NCI-H1105 treated with DMSO at 0.1 percent for 48 hours (cell line): ENCODE measurements around the gene USB1.
"Not testable (repeated sequence)": the region's sequence is repeated elsewhere in the genome, so short reads cannot be mapped to it uniquely, and the experiment has no call there.

ENCODE experiments used
- DNase-seq: peaks from one replicate; lab custom pipeline; 2025; lab: John Stamatoyannopoulos, UW

USB1 gene

DNA sequence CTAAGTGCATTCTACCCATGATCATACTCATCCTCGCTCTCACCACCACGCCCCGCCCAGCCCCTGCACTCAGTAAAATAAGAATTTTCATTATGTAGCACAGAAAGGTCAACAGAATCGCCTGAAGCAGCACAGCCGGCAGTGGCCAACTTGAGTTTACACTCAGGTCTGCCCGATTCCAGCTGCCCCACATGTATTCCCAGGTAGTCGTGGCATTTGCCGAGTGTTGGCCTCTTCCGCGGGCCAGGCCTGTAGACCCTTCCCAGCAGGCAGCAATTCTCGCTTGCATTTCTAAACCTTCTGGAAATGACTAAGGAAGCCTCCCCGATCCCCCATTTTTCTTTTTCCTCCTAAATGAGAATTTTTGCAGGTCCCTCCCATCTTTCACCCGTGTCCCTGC, 30.9 kb upstream of the USB1 start:
- no peak for DNase-seq

DNA sequence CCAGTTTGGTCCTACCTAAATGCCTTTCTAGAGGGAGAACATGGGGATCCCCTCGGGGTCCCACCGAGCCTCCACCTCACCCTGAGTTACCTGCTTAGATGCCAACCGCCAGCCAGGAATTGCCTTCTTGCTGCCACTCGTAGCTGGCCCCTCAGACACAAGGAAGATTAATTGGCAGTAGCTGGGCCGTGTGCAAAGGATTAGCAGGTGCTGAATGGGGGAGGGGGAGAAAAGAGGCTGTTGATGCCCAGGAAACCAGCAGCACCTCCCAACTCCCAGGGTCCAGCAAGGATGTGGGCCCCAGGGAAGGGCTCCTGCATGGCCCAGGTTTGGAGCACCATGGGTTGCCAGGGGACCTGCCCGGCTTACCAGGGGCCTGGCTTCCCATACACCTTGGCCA, 30.2 kb upstream of the USB1 start, which contains the start of gene CNGB1:
CNGB1 (minus strand) TSS at position 159 of the 400 bp plus-strand sequence. CDS start 3,842 bp downstream, outside the sequence.
- DNase-seq, result no peak

DNA sequence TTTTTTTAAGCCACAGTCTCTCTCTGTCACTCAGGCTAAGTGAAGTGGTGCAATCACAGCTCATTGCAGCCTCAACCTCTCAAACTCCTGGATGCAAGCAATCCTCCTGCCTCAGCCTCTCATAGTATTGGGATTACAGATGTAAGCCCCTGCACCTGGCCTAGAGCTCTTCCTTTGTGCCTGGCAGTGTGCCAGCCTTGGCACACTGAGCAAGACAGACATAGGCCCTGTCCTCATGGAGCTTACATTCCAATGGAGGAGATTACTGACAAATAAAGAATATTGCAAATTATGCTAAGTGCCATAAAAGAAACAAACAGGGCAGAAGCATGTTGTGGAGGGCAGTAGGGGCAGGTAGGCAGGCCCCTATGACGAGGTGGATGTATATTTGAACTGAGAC, 29.4 kb upstream of the USB1 start:
- DNase-seq, result no peak

DNA sequence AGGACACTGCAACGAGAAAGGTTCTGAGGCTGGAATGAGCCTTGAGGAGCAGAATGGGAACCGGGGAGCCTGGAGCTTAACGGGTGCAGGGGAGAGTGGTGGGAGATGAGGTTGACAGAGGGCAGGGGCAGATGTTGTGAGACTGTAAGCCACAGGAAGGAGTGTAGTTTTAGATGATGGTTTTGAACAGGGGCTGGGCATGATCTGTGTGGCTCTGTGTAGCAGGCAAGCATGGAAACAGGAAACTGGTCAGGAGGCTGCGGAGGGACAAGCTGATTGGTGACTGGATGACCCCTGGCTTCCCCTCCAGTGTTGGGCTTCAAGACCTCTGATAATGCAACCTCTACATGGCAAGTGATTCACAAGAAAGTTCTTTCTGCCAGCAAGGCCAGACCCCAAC, 28.9 kb upstream of the USB1 start:
- no peak for DNase-seq

DNA sequence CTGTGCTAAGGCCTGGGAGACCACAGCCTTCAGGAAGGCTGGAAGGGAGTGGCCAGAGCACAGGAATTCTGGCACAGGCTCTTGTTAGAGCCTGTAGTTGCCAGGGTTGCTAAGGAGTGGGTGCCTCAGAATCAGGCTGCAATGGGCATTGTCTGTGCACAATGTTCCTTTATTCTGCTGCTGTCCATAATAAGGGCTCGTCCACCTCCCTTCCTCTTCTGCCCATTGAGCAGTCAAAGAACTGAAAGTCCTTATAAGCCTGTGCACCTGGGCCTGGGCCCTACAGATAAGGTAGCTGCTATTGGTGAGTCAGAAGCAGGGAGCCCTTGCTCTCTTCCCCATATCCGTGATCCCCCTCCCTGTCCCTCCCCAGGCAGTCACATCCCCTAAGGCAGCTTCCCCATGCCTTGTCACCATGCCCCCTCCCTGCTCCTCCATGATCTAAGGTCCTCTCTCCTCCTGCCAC, 24.8 kb upstream of the USB1 start:
- DNase-seq, result no peak

DNA sequence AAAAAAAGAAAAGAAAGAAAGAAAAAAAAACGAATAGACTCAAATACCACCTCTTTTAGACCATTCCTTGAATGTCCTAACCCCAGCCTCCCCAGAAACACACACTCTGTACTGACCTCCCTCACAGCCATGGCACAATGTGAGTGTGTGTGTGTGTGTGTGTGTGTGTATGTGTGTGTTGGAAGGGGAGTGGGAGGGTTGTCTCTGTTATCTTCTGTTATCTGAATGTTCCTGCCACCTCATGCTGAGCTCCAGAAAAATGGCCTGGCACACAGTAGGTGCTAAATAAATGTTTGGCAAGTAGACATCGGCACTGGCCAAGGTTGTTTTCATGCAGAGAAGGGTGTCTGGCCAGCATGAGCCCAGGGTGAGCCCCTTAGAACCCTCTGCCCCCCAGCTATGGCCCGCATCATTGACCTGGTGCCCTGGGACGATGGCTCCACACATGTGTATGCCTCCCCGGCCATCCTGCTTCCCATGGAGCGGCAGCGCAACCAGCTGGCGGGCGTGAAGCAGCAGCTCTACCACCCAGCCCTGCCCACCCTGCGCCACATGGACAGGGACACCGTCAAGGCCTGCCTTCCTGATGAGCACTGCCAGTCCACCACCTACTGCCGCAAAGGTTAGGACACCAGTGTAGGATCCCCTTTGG, 23.7 kb upstream of the USB1 start:
- no peak for DNase-seq

DNA sequence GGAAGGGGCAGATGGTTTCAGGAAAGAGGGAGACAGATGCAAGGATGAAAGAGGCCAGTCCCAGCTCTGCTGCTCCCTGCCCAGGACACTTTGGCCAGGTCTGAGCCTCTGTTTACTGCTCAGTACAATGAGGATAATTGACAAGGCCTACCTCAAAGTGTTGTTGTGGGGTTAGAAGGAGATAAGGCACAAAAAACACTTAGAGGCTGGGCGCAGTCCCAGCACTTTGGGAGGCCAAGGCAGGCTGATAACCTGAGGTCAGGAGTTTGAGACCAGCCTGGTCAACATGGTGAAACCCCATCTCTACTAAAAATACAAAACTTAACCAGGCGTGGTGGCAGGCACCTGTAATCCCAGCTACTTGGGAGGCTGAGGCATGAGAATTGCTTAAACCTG, 23.1 kb upstream of the USB1 start:
- not testable (repeated sequence) for DNase-seq

DNA sequence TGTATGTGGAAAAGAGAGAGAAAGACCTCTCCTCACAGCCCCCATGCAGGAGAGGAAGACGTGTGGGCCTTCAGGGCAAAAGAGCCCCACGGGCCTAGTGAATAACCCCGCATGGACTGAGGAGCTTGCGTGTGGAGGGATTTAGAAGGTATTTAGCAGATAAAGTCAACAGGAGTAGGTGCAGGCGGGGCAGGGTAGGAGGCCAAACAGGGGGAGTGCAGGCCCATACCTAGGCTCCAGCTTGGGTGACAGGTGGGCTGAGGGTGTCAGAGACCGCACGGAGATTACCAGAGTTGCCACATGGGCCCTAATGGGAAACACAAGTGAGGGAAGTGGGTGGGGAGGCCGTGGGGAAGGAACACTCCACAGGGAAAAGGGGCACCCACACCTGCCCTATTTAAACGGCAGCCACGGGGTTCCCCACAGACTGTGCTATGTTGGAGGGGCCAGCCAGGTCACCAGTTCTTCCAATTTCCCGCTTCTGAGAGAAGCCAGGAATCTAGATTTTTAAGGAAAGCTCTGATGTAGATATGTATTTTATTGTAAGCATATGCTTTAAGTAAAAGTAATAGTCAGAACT, 22.1 kb upstream of the USB1 start:
- no peak for DNase-seq

DNA sequence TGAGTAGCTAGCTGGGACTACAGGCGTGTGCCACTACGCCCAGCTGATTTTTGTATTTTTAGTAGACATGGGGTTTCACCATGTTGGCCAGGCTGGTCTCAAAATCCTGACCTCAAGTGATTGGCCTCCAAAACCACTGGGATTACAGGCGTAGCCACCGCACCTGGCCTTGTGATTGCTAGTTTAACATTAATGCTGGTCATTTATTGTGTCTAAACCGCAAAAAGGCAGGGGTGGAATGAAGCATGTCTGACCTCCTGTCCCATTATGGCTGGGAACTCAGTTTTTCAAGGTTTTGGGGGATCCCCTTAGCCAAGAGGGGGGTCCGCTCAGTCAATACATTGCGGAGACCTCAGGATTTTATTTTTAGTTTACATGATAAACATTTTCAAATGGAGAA, 19.6 kb upstream of the USB1 start:
- no peak for DNase-seq

DNA sequence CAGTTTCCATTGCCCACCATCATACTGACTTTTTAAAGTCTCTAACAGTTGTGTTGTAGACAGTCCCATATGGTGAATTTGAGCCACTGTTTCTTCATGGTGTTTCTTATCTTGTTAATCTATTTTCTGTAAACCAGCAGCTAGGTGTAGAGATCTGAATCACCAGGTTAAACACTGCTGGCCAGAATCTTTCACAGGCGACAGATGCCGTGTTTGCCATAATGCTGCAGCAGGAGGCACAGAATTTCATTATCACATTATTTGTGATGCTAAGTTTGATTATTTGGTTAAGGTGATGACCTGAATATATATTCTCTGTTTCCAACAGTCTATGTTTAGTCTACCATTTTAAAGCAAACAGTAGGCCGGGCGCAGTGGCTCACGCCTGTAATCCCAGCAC, 18.8 kb upstream of the USB1 start:
- no peak for DNase-seq

DNA sequence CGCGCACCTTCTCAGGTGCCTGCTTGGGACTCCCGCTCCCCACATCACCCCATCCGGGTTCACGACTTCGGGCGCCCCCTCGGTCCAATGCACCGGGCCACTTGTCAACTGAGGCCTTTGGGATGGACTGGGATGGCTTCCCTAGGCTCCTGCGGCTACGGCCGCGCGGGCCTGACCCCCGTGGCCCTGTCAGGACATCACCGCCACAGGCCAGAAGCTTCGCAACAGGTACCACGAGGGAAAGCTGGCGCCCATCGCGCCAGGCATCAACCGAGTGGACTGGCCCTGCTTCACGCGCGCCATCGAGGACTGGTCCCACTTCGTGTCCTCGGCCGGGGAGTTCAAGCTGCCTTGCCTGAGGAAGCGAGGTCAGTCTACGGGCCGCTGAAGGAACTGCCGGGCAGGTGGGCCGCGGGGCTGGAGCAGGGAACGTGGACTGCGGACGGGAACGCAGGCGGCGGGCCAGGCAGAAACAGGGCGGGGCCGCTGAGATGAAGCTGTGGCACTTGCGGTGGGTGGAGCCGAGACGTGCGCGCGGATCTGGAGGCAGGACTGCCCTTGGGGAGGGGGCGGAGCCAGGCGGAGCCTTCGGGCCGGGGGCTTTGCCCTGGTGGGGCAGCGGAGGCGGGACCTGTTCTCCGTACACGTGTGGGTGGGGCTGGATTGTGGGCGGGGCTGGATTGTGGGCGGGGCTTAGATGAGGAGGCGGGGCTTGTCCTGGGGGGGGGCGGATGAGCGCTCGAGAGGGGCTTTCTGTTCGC, 16.6 kb upstream of the USB1 start:
- no peak for DNase-seq

DNA sequence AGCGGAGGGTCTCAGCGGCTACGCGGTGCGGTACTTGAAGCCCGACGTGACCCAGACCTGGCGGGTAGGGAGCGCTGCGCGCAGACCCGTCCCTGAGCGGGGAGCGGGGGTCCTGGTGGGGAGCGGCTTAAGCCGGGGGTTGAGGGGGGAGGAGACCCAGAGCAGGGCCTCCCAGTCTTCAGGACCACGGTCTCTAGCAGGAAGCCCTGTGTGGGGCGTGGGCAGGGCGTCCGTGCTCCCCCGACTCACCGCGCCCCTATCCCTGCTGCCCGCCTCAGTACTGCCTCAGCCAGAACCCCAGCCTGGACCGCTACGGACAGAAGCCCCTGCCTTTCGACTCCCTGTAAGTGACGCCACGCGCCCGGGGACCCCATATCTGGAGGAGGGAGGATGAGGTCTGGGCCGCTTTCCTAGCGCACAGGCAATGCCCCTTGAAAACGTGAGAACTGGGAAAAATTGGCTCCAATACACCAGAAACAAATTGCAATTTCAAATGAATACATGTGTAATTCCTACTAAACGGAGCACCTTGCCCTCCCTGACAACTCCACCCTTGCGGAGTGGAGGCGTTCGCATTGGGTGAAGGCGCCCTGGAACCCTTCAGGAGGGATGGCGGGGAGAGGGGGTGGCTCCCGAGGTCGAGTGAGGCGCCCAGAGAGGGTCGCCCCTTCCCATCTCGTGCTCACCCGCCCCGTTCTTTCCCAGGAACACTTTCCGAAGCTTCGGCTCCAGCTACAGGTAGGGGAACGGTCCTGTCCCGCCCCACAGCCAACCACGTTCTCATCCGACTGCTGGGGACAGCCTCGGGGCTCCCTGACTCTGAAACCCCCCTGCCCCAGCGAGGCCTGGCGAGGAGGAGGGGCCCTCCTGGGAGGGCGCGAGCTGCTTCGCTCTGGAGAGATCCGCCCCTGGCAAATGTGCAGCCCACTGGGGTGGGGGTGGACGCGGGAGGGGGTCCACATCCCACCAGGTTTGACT, 15.7 kb upstream of the USB1 start:
- DNase-seq, result no peak

DNA sequence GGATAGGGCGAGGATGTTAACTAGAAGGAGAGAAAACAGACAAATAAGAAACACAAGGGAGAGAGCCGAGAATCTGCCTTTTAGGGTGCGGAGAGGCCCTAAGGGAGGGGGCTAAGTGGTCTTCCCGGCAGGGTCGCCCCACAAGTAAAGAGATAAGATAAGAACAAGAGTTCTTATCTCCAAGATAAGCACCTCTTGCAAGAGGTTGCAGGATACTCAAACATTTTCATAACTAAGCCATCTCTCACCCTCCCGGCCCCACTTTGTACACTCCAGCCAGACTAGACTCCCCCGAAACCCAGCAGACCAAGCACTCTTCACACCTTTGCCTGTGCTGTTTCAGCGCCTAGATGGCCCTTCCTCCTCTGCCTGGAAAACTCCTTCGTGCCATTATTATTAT, 15.0 kb upstream of the USB1 start:
- no peak for DNase-seq

DNA sequence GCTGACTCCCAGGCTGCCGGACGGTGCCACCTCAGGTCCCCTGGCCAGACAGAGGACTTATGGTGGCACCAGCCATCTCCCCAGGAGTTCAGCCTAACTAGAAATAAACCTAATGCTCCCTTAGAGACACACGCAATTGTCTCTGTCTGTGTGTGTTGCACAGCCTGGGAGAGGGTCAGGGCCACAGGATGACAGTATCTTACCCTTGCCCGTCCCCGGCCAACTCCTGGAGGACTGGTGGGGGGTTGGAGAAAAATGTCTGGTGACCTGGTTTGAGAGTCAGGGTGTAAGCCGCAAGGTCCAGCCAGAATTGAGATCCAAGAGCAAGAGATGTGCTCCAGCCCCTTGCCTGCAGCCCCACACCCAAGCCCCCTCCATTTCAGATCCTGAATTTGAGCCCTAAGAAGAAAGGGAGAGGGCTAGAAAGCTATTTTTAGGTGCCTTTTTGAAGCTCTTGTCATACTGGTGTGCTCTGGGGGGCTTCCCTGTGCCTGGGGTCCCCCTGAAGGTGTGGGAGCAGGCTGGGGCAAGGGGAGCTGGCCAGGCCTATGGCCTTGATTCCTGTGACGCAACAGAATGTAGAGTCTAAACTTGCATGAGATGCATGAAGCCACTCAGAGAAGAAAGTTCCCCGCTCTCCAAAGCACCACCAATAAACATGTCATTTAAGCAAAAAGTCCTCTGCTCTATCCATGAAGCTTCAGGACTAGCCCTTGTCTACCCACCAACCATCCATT, 13.6 kb upstream of the USB1 start:
- no peak for DNase-seq

DNA sequence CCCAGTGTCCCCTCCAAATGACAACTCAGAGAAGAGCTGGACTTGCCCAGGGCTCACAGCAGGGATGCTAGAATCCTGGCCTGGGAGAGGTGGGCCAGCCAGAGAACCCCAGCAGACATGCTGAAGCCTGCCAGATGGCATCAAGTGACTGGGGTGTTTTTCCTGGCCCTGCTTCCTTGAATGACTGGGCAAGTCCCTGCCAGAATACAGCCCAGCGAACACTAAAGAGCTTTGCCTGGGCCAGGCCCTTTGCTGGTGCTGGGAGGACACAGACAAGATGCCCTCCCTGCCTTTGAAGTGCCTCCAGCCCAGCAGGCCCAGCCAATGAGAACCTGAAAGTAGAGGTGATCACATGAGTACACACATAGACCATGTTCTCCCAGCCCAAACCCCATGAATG, 12.3 kb upstream of the USB1 start:
- DNase-seq, result peak; percentile 29

DNA sequence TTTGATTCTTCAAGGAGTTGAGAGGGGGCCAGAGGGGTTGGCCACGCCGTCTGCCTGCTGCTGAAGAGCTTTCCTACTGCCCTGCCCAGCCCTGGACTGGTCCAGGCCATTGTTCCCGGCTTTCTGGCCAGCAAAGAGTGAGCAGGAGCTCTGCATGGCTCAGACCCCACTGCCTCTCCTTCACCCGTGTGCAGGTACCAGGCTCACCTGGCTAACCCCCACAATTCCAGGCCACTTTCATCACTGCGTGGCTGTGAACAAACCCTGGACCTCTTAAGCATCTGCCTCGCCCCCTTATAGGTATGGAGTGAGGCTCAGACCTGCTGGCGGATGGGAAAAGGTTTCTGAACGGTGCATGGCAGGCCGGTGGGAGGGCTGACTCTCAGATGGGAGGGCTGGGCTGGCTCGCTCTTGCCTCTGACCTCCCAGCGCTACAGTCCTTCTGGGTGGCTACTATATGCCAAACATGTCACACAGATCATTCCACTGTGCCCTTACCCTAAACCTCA, 9.6 kb upstream of the USB1 start:
- DNase-seq, result no peak

DNA sequence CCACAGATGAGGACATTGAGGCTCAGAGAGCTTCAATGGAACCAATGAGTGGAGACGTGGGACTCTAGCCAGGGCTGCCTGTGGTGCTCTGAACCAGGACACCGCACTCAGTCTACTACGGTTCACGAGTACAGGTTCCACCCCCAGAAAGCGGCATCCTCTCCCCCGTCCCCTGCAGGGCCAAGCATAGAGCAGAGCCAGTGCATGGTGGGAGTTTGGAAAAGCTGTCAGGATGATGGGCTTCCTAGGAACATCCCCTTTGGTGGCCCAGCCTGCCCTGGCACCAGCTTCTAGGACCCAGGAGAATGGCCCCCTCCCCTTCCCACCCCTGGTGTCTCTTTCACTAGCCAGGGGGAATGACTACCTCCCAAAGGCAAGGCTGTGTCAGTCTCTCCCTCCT, 9.1 kb upstream of the USB1 start:
- no peak for DNase-seq

DNA sequence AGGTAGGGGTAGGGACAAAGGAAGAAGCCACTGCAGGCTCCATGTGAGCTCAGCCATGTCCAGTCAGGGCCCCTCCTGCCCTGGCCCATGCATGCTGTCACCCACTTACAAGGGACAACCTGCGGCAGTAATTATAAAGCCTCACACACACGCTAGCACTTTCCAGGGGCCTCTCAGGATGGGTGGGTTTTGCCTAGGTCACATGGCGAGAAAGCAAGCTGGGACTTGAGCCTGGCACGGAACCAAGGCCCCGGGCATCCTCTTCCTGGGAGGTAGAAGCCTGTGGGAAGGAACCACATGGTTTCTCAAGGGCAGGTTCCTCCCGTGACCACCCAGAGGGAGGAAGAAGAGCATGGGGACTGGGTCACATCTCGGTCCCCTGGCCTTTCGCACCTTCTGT, 7.8 kb upstream of the USB1 start:
- DNase-seq, result peak; percentile 84

DNA sequence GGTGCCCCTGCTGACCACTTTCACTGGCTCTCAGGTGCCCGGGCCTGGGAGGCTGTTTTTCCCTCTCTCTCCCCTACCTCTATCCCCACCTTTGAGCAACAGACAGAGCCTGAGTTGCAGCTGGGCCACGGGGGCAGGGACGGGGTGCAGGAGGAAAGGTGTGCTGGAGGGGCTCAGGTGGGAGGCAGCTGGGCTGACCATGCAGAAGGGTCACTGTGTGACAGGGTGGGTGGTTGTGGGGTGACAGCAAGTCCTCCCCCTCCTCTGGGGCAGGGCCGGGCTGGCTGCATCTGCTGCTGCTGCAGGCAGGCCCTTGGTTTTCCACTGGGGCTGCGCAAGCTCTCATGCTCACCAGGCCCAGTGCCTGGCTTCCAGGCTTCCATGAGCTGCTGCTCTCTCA, 7.3 kb upstream of the USB1 start:
- DNase-seq, result no peak

DNA sequence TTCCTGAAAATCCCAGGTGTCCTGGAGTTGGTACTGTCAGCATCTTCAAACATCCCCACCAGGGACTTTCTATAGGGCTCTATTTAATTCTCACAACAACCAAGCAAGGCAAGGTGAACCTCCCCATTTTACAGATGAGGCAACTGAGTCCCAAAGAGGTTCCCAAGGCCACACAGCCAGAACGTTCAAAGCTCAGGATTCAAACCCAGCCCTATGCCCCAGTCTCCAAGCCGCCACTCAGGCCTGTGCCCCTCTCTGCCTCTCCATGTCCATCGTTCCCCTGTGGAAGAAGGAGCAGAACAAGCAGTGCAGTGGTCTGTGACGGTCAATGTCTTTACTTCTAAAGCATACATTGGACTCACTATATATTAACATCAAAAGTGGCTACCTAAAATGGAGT, 6.8 kb upstream of the USB1 start:
- no peak for DNase-seq

DNA sequence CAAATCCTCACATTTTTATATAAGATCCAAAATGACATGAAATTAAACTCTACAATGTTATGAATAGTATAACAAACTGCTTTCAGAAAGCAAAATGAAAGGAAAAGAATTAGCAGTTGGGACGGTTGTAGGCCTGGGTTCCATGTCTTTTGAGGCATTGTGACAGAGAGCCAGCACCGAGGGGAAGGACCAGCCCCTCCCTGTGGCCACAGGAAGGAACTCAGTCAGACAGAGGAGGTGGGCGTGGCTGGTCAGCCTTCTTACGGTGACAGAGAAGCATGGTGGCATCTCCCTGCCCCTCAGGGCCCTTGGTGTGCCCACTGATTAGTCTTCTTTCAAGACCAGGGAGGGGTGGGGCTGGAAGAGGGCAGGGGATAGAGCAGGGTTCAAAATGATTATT, 6.4 kb upstream of the USB1 start:
- no peak for DNase-seq
